HG02571 (cell line): ENCODE data around the gene AGBL5.
"Not testable (repeated sequence)": the region's sequence is repeated elsewhere in the genome, so short reads cannot be mapped to it uniquely, and the experiment has no call there.

Experiments used
- ATAC-seq: cut with Tn5 transposase; IDR thresholded peaks from one replicate; pipeline ENCODE4 v1.9.1; 2021; ENCODE audit warnings: mild to moderate bottlenecking, moderate library complexity; ENCODE audit not compliant: unreplicated experiment

AGBL5 gene

DNA sequence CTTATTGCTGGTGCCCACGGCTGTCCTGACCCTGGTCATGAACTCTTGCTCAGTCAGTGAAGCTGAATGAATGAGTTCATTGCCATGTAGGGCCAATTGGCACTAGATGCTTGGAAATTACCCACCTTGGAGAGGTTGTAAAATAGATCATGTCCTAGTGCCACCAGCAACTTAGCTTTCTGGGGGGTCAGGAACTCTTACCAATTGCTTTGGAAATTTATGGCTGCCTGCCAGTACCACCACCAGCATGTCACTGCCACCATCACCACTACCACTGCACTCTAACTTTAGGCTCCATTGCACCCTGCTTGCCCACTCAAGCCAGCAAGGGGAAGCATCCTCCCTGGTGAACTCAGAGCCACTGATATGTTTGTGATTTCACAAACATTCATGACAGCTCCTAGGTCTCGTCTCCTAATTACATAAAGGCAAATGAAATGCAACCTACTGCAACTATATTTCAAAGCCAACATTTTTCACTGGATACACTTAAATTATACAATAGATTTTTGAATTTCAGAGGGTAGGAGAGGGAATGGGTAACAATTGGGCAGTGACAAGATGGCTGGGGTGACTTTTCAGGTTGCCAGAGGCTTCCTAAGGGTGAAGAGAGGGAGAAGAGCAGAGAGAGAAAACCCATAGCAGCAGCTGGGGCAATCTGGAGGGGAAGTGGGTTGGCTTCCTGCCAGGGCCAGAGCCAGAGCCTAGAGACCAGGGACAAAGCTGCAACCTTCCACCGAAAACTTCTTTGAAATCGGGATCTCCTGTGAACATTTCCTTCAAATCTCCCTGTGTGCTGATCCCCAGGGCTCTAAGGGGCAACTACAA, 23.5 kb downstream of the AGBL5 start:
- ATAC-seq, result no peak

DNA sequence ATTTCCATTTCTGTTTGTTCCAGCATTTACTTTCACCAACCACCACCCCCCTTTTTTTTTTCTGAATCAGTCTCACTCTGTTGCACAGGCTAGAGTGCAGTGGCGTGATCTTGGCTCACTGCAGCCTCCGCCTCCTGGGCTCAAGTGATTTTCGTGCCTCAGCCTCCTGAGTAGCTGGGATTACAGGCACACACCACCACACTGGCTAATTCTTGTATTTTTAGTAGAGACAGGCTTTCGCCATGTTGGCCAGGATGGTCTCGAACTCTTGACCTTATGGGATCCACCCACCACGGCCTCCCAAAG, 24.1 kb downstream of the AGBL5 start:
- not testable (repeated sequence) for ATAC-seq

GRCh38 chr2:27076323-27076722, 24.9 kb downstream of the AGBL5 start:
- no peak for ATAC-seq

DNA sequence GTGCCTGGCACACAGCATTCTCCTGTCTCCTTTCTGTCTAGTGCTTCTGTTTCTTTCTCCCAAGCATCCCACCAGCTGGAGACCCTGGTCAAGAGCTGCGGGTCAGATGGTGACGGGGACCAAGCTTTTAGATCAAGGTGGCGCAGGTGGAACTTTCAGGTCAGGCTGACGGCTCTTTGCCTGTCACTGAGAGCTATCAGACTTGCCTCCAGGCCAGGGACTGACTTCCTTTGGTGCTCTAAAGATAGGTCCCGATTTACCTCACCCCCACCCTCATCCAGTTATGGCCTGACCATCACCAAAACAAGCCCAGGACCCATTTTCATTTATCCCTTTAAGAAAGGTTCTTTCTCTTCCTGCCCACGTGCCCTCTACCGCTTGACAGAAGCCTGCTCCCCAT, 25.8 kb downstream of the AGBL5 start:
- no peak for ATAC-seq

GRCh38 chr2:27078267-27079194, 27.1 kb downstream of the AGBL5 start, which contains the start of gene EMILIN1:
EMILIN1 (plus strand) TSS chr2:27078615; CDS start chr2:27079066, 451 bp downstream.
- ATAC-seq, result no peak

GRCh38 chr2:27079233-27080139, 28.0 kb downstream of the AGBL5 start:
- no peak for ATAC-seq

GRCh38 chr2:27080140-27080469, 28.6 kb downstream of the AGBL5 start:
- ATAC-seq, result no peak

GRCh38 chr2:27080603-27080936, 29.1 kb downstream of the AGBL5 start:
- no peak for ATAC-seq

DNA sequence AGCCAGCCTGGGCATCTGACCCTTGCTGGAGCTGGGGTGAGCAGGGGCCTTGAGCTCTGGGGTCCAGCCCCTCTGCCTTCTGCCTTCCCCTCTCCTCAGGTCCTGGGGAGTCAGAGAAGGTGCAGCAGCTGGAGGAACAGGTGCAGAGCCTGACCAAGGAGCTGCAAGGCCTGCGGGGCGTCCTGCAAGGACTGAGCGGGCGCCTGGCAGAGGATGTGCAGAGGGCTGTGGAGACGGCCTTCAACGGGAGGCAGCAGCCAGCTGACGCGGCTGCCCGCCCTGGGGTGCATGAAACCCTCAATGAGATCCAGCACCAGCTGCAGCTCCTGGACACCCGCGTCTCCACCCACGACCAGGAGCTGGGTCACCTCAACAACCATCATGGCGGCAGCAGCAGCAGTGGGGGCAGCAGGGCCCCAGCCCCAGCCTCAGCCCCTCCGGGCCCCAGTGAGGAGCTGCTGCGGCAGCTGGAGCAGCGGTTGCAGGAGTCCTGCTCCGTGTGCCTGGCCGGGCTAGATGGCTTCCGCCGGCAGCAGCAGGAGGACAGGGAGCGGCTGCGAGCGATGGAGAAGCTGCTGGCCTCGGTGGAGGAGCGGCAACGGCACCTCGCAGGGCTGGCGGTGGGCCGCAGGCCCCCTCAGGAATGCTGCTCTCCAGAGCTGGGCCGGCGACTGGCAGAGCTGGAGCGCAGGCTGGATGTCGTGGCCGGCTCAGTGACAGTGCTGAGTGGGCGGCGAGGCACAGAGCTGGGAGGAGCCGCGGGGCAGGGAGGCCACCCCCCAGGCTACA, 30.7 kb downstream of the AGBL5 start:
- ATAC-seq, result no peak

GRCh38 chr2:27082773-27083409, 31.4 kb downstream of the AGBL5 start:
- no peak for ATAC-seq

- ATAC-seq, result no peak
Observed at GRCh38 chr2:27083410-27084296, 32.2 kb downstream of the AGBL5 start.

GRCh38 chr2:27084297-27085061, 33.0 kb downstream of the AGBL5 start:
- ATAC-seq, result no peak

GRCh38 chr2:27085062-27085672, 33.7 kb downstream of the AGBL5 start:
- ATAC-seq, result no peak

DNA sequence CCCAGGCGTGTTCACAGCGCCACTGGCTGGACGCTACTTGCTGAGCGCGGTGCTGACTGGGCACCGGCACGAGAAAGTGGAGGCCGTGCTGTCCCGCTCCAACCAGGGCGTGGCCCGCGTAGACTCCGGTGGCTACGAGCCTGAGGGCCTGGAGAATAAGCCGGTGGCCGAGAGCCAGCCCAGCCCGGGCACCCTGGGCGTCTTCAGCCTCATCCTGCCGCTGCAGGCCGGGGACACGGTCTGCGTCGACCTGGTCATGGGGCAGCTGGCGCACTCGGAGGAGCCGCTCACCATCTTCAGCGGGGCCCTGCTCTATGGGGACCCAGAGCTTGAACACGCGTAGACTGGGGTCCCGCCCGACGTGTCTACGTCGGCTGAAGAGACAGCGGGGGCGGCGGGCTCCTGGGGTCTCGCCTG, 34.2 kb downstream of the AGBL5 start:
- ATAC-seq, result peak; percentile 14

GRCh38 chr2:27086090-27086723, 34.7 kb downstream of the AGBL5 start:
- ATAC-seq, result peak; percentile 76

- peak; percentile 2 for ATAC-seq
Observed at GRCh38 chr2:27086724-27087593, 35.5 kb downstream of the AGBL5 start, which contains the start of gene KHK. KHK (plus strand) TSS chr2:27086772; CDS start chr2:27087260, 488 bp downstream.
